22Rv1 (cell line): ENCODE results near the gene TCF7L1.

ENCODE experiments used
- H3K27ac ChIP-seq: fragments of 450-650 bp; 2 replicates; pipeline ENCODE4 v1.5.1; 2017
- CTCF ChIP-seq: fragments of 450-650 bp; IDR thresholded peaks from 2 replicates; pipeline ENCODE4 v1.5.1; 2017; ENCODE audit warnings: mild to moderate bottlenecking
- ZFX ChIP-seq: fragments of 450-650 bp; IDR thresholded peaks from 2 replicates; pipeline ENCODE4 v1.6.1; 2017; ENCODE audit warnings: antibody characterized with exemption, borderline replicate concordance

TCF7L1 gene

GRCh38 chr2:85254540-85255300 lies 121.5 kb downstream of the TCF7L1 start:
- H3K27ac ChIP-seq = no peak overlapping the region
- no peak for TF ChIP-seq ZFX
- no peak for TF ChIP-seq CTCF

GRCh38 chr2:85255456-85255812 lies 122.2 kb downstream of the TCF7L1 start:
- TF ChIP-seq CTCF = no peak
- H3K27ac ChIP-seq = no peak overlapping the region

- no peak for TF ChIP-seq ZFX
- TF ChIP-seq CTCF = no peak
- H3K27ac ChIP-seq = no peak overlapping the region
These were observed 122.8 kb downstream of the TCF7L1 start for GRCh38 chr2:85255813-85256594.

- TF ChIP-seq ZFX = no peak
- no peak overlapping the region for H3K27ac ChIP-seq
These were observed 124.3 kb downstream of the TCF7L1 start for GRCh38 chr2:85257359-85257969.

GRCh38 chr2:85257970-85258605 lies 124.9 kb downstream of the TCF7L1 start:
- TF ChIP-seq ZFX = no peak
- no peak for TF ChIP-seq CTCF
- H3K27ac ChIP-seq = no peak overlapping the region

GRCh38 chr2:85259101-85259590 lies 126.0 kb downstream of the TCF7L1 start:
- H3K27ac ChIP-seq = no peak overlapping the region
- TF ChIP-seq CTCF (no peak), ZFX (no peak)

- no peak overlapping the region for H3K27ac ChIP-seq
- TF ChIP-seq ZFX (no peak), CTCF (no peak)
These were observed 126.7 kb downstream of the TCF7L1 start for GRCh38 chr2:85259879-85260278.
